Muscle of leg (tissue), 11 donors: ENCODE results near the gene SUGCT. TPM values are rescaled to one million over a fixed set of nuclear protein-coding genes. Genes with fewer than 3 reads are reported as not detected.
"Not testable (repeated sequence)": the region's sequence is repeated elsewhere in the genome, so short reads cannot be mapped to it uniquely, and the experiment has no call there.

ENCODE experiments used
- DNase-seq: peaks from one replicate; pipeline ENCODE4 v3.0.0; 2013
- H3K27ac ChIP-seq: one replicate; pipeline ENCODE4 v1.5.1; 2013; ENCODE audit warnings: mild to moderate bottlenecking, low read length, control low read depth
- H3K27me3 ChIP-seq: one replicate; pipeline ENCODE4 v1.6.1; 2013; ENCODE audit warnings: low read length; ENCODE audit not compliant: control insufficient read depth, insufficient read depth
- H3K36me3 ChIP-seq: one replicate; pipeline ENCODE4 v1.6.1; 2013; ENCODE audit warnings: low read length; ENCODE audit not compliant: control insufficient read depth, insufficient read depth
- H3K4me1 ChIP-seq: one replicate; pipeline ENCODE4 v1.6.1; 2013; ENCODE audit warnings: low read length; ENCODE audit not compliant: control insufficient read depth, insufficient read depth
- H3K4me3 ChIP-seq: one replicate; pipeline ENCODE4 v1.5.1; 2013; ENCODE audit warnings: low read length, control low read depth
- H3K9me3 ChIP-seq: replicated peaks from 2 replicates; pipeline ENCODE4 v1.6.1; 2013; ENCODE audit warnings: low read depth, low read length; ENCODE audit not compliant: control insufficient read depth
- WGBS: methylation state at CpG from one replicate; pipeline ENCODE4 v1.1.5; 2013; ENCODE audit warnings: missing lambda C conversion rate; ENCODE audit not compliant: insufficient coverage; 5-methylcytosine and 5-hydroxymethylcytosine counted together
- polyA plus RNA-seq, 8 donors: library from polyadenylated mRNA; unstranded; fragments of 120-200 nt; gene quantifications; one replicate each; pipeline versions ENCODE4 v1.2.1 to v1.2.3, GENCODE V29; 2013; ENCODE audit warnings: inconsistent platforms in 1 of 8, low replicate concordance in 1 of 8; ENCODE audit not compliant: insufficient read length in 8 of 8, insufficient read depth in 1 of 8
- total RNA-seq: library from RNA; stranded (reverse); fragments of 120-200 nt; gene quantifications from one replicate; pipeline ENCODE4 v1.2.4, GENCODE V29; 2013

The SUGCT gene
- total and polyA plus RNA-seq, 9 donors: 1.7 to 6.1 (median 3.3) TPM

GRCh38 chr7:40218612-40219011 lies 83.8 kb downstream of the SUGCT start:
- 94% methylated on average over 6 of the region's 7 CpGs for WGBS
- not testable (repeated sequence) for DNase-seq, H3K9me3 ChIP-seq, H3K27ac ChIP-seq, H3K4me3 ChIP-seq, H3K36me3 ChIP-seq, H3K27me3 ChIP-seq, H3K4me1 ChIP-seq

- H3K36me3 ChIP-seq: no peaks in the 10 kb centered on the region
- no peak overlapping the region for H3K4me3 ChIP-seq
- no peak for DNase-seq
- no peaks in the 10 kb centered on the region for H3K9me3 ChIP-seq
- no peaks in the 10 kb centered on the region for H3K4me1 ChIP-seq
- no peaks in the 10 kb centered on the region for H3K27me3 ChIP-seq
- no CpG with 5 or more reads among the region's 2 CpGs for WGBS
- H3K27ac ChIP-seq: no peak overlapping the region
Measured at GRCh38 chr7:40219917-40220316, 85.1 kb downstream of the SUGCT start.

GRCh38 chr7:40220421-40220911 lies 85.7 kb downstream of the SUGCT start:
- Histone ChIP-seq H3K27ac (no peak overlapping the region), H3K4me3 (no peak overlapping the region), H3K9me3 (no peaks in the 10 kb centered on the region), H3K27me3 (no peaks in the 10 kb centered on the region), H3K4me1 (no peaks in the 10 kb centered on the region), H3K36me3 (no peaks in the 10 kb centered on the region)
- DNase-seq: no peak

GRCh38 chr7:40221836-40222235 lies 87.0 kb downstream of the SUGCT start:
- Histone ChIP-seq H3K27ac (no peak overlapping the region), H3K9me3 (no peaks in the 10 kb centered on the region), H3K36me3 (no peaks in the 10 kb centered on the region), H3K27me3 (no peaks in the 10 kb centered on the region), H3K4me3 (no peak overlapping the region), H3K4me1 (no peaks in the 10 kb centered on the region)
- 89% methylated on average over 2 of the region's 2 CpGs for WGBS
- no peak for DNase-seq

- no peaks in the 10 kb centered on the region for H3K27me3 ChIP-seq
- H3K4me3 ChIP-seq: no peak overlapping the region
- H3K27ac ChIP-seq: no peak overlapping the region
- WGBS: no CpG with 5 or more reads among the region's 2 CpGs
- H3K4me1 ChIP-seq: no peaks in the 10 kb centered on the region
- H3K36me3 ChIP-seq: no peaks in the 10 kb centered on the region
- peak; percentile 61 for DNase-seq
- no peaks in the 10 kb centered on the region for H3K9me3 ChIP-seq
Measured at GRCh38 chr7:40223451-40224127, 88.8 kb downstream of the SUGCT start.

- Histone ChIP-seq H3K4me1 (no peaks in the 10 kb centered on the region), H3K36me3 (no peaks in the 10 kb centered on the region), H3K9me3 (no peaks in the 10 kb centered on the region), H3K27ac (no peak overlapping the region), H3K4me3 (no peak overlapping the region), H3K27me3 (no peaks in the 10 kb centered on the region)
- WGBS: 82% methylated on average over 1 of the region's 4 CpGs
- DNase-seq: no peak
Measured at GRCh38 chr7:40230101-40230500, 95.3 kb downstream of the SUGCT start.

- no peak overlapping the region for H3K4me3 ChIP-seq
- DNase-seq: no peak
- WGBS: no CpG with 5 or more reads among the region's 1 CpG
- no peaks in the 10 kb centered on the region for H3K27me3 ChIP-seq
- H3K4me1 ChIP-seq: no peaks in the 10 kb centered on the region
- no peaks in the 10 kb centered on the region for H3K36me3 ChIP-seq
- H3K9me3 ChIP-seq: no peaks in the 10 kb centered on the region
- H3K27ac ChIP-seq: no peak overlapping the region
Measured at GRCh38 chr7:40231796-40232195, 97.0 kb downstream of the SUGCT start.

GRCh38 chr7:40232242-40232893 lies 97.6 kb downstream of the SUGCT start:
- H3K4me3 ChIP-seq: no peak overlapping the region
- no CpG with 5 or more reads among the region's 7 CpGs for WGBS
- no peak overlapping the region for H3K27ac ChIP-seq
- no peaks in the 10 kb centered on the region for H3K9me3 ChIP-seq
- H3K4me1 ChIP-seq: no peaks in the 10 kb centered on the region
- H3K27me3 ChIP-seq: no peaks in the 10 kb centered on the region
- peak; percentile 80 for DNase-seq
- no peaks in the 10 kb centered on the region for H3K36me3 ChIP-seq

GRCh38 chr7:40234046-40234445 lies 99.2 kb downstream of the SUGCT start:
- no peak overlapping the region for H3K4me3 ChIP-seq
- H3K27me3 ChIP-seq: no peaks in the 10 kb centered on the region
- H3K4me1 ChIP-seq: no peaks in the 10 kb centered on the region
- no peak for DNase-seq
- H3K9me3 ChIP-seq: no peaks in the 10 kb centered on the region
- no peak overlapping the region for H3K27ac ChIP-seq
- WGBS: 80% methylated on average over 1 of the region's 4 CpGs
- H3K36me3 ChIP-seq: no peaks in the 10 kb centered on the region

GRCh38 chr7:40234666-40235065 lies 99.9 kb downstream of the SUGCT start:
- Histone ChIP-seq H3K9me3 (no peaks in the 10 kb centered on the region), H3K4me1 (no peaks in the 10 kb centered on the region), H3K27ac (no peak overlapping the region), H3K27me3 (no peaks in the 10 kb centered on the region), H3K36me3 (no peaks in the 10 kb centered on the region), H3K4me3 (no peak overlapping the region)
- DNase-seq: no peak
- no CpG with 5 or more reads among the region's 8 CpGs for WGBS
